Left ventricle myocardium inferior (tissue), 1 donor: ENCODE data around the gene SLC7A14. TPM values are rescaled to one million over a fixed set of nuclear protein-coding genes. Genes with fewer than 3 reads are reported as not detected.

ENCODE experiments used
- DNase-seq: peaks from one replicate; pipeline ENCODE4 v3.0.0-alpha.2; 2020
- H3K27ac ChIP-seq: fragments of 200-600 bp; replicated peaks from 2 replicates; pipeline ENCODE4 v1.8.0; 2021
- H3K27me3 ChIP-seq: fragments of 200-600 bp; 2 replicates; pipeline ENCODE4 v1.8.0; 2021; ENCODE audit warnings: low read depth
- H3K36me3 ChIP-seq: fragments of 200-600 bp; 2 replicates; pipeline ENCODE4 v1.8.0; 2021
- H3K4me1 ChIP-seq: fragments of 200-600 bp; 2 replicates; pipeline ENCODE4 v1.8.0; 2021
- H3K4me3 ChIP-seq: fragments of 200-600 bp; 2 replicates; pipeline ENCODE4 v1.8.0; 2021; ENCODE audit warnings: mild to moderate bottlenecking, moderate library complexity
- H3K9me3 ChIP-seq: fragments of 200-600 bp; replicated peaks from 2 replicates; pipeline ENCODE4 v1.8.0; 2021
- CTCF ChIP-seq: fragments of 200-600 bp; IDR thresholded peaks from 2 replicates; pipeline ENCODE4 v1.8.0; 2021; ENCODE audit warnings: antibody characterized with exemption, mild to moderate bottlenecking, borderline replicate concordance
- intact Hi-C: fragments of 100-400 bp; cut with micrococcal nuclease; formaldehyde crosslinking; loops from one replicate; pipeline ENCODE4 v1.11.0; 2022
- total RNA-seq: library from RNA; stranded (reverse); fragmentation: NEBNext Ultra II Directional; extraction: Animal tissue kit (Norgen Biotek cat#: 25700); gene quantifications from one replicate; pipeline ENCODE4 v1.2.1, GENCODE V29; 2021
- donor health status: DM: no; HTN: yes; CAD: no; lungs with severe emphysema.

SLC7A14 gene
- total RNA-seq, 1 donor from 2014 or later: not detected

GRCh38 chr3:170432416-170432815 is 153.5 kb downstream of the SLC7A14 start:
- H3K36me3 ChIP-seq: no peaks in the 10 kb centered on the region
- no peaks in the 10 kb centered on the region for H3K27me3 ChIP-seq
- H3K27ac ChIP-seq: no peak overlapping the region
- H3K4me3 ChIP-seq: no peak overlapping the region
- DNase-seq: no peak
- intact Hi-C loops: no loop called here
- H3K9me3 ChIP-seq: no peaks in the 10 kb centered on the region
- TF ChIP-seq CTCF: no peak
- no peaks in the 10 kb centered on the region for H3K4me1 ChIP-seq

GRCh38 chr3:170431054-170431453 is 154.8 kb downstream of the SLC7A14 start:
- no peak for TF ChIP-seq CTCF
- intact Hi-C loops: no loop called here
- Histone ChIP-seq H3K4me3 (no peak overlapping the region), H3K36me3 (no peaks in the 10 kb centered on the region), H3K9me3 (no peaks in the 10 kb centered on the region), H3K27ac (no peak overlapping the region), H3K27me3 (no peaks in the 10 kb centered on the region), H3K4me1 (no peaks in the 10 kb centered on the region)
- no peak for DNase-seq

- H3K4me1 ChIP-seq: no peaks in the 10 kb centered on the region
- H3K27ac ChIP-seq: no peak overlapping the region
- H3K27me3 ChIP-seq: no peaks in the 10 kb centered on the region
- H3K9me3 ChIP-seq: no peaks in the 10 kb centered on the region
- DNase-seq: no peak
- no peak overlapping the region for H3K4me3 ChIP-seq
- TF ChIP-seq CTCF: no peak
- H3K36me3 ChIP-seq: no peaks in the 10 kb centered on the region
- intact Hi-C loops: no loop called here
Measured at GRCh38 chr3:170429050-170429449, 156.8 kb downstream of the SLC7A14 start.

- Histone ChIP-seq H3K9me3 (no peaks in the 10 kb centered on the region), H3K27me3 (no peaks in the 10 kb centered on the region), H3K27ac (no peak overlapping the region), H3K36me3 (no peaks in the 10 kb centered on the region), H3K4me3 (no peak overlapping the region), H3K4me1 (no peaks in the 10 kb centered on the region)
- DNase-seq: no peak
- intact Hi-C loops: no loop called here
- TF ChIP-seq CTCF: no peak
Measured at GRCh38 chr3:170428095-170428494, 157.8 kb downstream of the SLC7A14 start.

GRCh38 chr3:170426240-170426797 is 159.6 kb downstream of the SLC7A14 start:
- no peaks in the 10 kb centered on the region for H3K36me3 ChIP-seq
- no peaks in the 10 kb centered on the region for H3K9me3 ChIP-seq
- H3K4me1 ChIP-seq: peaks cover 3% of the 10 kb centered on the region
- no peaks in the 10 kb centered on the region for H3K27me3 ChIP-seq
- intact Hi-C loops: no loop called here
- H3K27ac ChIP-seq: peak overlapping the region; percentile 34
- no peak for TF ChIP-seq CTCF
- no peak for DNase-seq
- H3K4me3 ChIP-seq: no peak overlapping the region
